HG03196 (cell line): Measurements from ENCODE around the gene RXYLT1.

Source experiments
- ATAC-seq: cut with Tn5 transposase; IDR thresholded peaks from one replicate; pipeline ENCODE4 v1.9.1; 2021; ENCODE audit not compliant: unreplicated experiment

RXYLT1 gene

GRCh38 chr12:63795944-63796343 is 16.2 kb downstream of the RXYLT1 start:
- ATAC-seq = no peak

DNA sequence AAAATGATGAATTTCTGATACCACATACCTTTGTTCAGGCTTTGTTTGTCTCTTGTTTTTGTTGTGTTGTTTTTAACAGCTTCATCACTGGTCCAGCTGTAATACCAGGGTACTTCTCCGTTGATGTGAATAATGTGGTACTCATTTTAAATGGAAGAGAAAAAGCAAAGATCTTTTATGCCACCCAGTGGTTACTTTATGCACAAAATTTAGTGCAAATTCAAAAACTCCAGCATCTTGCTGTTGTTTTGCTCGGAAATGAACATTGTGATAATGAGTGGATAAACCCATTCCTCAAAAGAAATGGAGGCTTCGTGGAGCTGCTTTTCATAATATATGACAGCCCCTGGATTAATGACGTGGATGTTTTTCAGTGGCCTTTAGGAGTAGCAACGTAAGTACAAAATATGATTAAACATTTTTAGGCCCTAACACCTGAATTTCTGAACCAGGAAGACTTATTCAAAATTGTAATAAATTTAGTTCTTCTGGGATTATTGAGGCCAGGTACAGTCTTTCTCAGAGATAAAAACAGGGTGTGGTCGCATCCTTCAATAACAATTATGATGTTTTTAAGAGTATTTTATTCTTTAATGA is 22.4 kb downstream of the RXYLT1 start:
- no peak for ATAC-seq

- ATAC-seq = no peak
Measured at GRCh38 chr12:63804746-63805145, 25.0 kb downstream of the RXYLT1 start.

GRCh38 chr12:63805704-63806672 is 26.3 kb downstream of the RXYLT1 start:
- no peak for ATAC-seq

DNA sequence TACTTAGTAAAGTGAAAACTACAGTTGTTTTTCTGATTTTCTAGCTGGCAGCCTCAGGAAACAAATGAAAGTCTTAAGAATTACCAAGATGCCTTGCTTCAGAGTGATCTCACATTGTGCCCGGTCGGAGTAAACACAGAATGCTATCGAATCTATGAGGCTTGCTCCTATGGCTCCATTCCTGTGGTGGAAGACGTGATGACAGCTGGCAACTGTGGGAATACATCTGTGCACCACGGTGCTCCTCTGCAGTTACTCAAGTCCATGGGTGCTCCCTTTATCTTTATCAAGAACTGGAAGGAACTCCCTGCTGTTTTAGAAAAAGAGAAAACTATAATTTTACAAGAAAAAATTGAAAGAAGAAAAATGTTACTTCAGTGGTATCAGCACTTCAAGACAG is 28.9 kb downstream of the RXYLT1 start:
- ATAC-seq = no peak

DNA sequence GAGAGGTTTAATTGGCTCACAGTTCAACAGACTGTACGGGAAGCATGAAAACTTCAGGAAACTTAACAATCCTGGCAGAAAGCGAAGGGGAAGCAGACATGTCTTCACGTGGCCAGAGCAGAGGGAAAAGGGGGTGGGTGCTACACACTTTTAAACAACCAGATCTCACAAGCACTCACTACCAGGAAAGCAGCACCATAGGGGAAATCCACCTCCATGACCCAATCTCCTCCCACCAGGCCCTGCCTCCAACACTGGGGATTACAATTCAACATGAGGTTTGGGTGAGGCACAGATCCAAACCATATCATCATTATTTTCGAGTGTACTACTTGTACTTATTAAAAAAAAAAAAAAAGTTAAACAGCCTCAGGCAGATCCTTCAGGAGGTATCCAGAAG is 29.9 kb downstream of the RXYLT1 start:
- ATAC-seq = no peak

- ATAC-seq = no peak
Measured at GRCh38 chr12:63811334-63811733, 31.6 kb downstream of the RXYLT1 start.

DNA sequence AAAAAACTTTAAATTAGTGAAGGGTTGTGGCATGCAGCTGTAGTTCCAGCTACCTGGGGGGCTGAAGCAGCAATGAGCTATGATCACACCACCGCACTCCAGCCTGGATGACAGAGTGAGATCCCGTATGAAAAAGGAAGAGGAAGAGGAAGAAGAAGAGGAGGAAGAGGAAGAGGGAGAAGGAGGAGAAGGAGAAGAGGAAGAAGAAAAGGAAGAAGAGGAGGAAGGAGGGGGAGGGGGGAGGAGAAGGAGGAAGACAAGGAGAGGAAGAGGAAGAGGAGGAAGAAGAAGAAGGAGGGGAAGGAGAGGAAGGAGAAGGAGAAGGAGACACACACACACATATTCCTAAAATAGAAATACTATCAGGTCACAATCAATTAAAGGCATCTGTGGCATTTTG is 32.0 kb downstream of the RXYLT1 start:
- ATAC-seq = no peak

- ATAC-seq = no peak
Measured at GRCh38 chr12:63814146-63814772, 34.5 kb downstream of the RXYLT1 start.

DNA sequence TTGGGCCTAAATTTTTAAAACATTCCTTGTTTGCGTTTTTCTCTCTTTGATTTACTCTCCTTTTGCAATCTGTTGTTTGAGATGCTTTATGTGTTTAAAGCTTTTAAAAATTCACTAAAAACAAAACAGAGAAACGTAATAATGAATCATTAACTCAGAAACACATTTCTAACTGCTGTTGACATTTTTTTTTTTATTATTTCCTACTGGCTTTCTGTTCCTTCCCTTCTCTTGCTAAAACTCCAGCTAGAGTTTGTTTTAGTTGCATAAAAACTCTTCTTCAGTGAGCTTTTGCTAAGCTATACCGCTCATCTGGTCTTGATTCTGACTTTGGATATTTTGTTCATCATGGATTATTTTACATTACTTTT is 35.8 kb downstream of the RXYLT1 start:
- ATAC-seq = no peak

- peak; percentile 50 for ATAC-seq
Measured at GRCh38 chr12:63816031-63816430, 36.3 kb downstream of the RXYLT1 start.

DNA sequence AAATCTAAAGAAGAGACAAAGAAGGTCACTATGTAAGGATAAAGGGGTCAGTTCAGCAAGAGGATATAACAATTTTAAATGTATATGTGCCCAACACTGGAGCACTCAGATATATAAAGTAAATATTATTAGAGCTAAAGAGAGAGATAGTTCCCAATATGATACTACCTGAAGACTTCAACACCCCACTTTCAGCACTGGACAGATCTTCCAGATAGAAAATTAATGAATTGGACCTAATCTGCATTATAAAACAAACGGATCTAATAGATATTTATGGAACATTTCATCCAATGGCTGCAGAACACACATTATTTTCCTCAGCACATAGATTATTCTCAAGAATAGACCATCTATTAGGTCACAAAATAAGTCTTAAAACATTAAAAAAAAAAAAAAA is 40.7 kb downstream of the RXYLT1 start:
- ATAC-seq = no peak

GRCh38 chr12:63821781-63822251 is 42.1 kb downstream of the RXYLT1 start:
- ATAC-seq = no peak

- no peak for ATAC-seq
Measured at GRCh38 chr12:63822352-63822751, 42.6 kb downstream of the RXYLT1 start.

DNA sequence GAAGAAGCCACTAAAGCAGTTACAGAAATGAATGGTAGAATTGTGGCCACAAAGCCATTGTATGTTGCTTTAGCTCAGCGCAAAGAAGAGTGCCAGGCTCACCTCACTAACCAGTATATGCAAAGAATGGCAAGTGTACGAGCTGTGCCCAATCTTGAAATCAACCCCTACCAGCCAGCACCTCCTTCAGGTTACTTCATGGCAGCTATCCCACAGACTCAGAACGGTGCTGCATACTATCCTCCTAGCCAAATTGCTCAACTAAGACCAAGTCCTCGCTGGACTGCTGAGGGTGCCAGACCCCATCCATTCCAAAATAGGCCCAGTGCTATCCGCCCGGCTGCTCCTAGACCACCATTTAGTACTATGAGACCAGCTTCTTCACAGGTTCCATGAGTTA is 43.3 kb downstream of the RXYLT1 start:
- ATAC-seq = no peak

GRCh38 chr12:63826006-63826585 is 46.4 kb downstream of the RXYLT1 start:
- peak; percentile 81 for ATAC-seq

DNA sequence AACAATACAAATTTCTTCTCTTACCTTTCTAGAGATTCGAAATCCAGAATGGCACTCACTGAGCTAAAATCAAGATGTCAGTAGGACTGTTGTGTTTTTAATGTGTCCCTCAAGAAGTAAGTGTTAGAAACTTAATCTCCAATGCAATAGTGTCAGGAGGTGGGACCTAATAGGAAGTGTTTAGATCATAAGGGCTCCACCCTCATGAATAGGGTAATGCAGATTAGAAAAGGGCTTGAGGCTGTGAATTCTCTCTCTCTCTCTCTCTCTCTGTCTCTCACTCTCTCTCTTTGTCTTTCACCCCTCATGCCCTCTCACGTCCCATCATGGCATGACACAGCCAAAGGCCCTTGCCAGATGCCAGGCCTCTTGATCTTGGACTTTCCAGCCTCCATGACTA is 49.2 kb downstream of the RXYLT1 start:
- no peak for ATAC-seq

DNA sequence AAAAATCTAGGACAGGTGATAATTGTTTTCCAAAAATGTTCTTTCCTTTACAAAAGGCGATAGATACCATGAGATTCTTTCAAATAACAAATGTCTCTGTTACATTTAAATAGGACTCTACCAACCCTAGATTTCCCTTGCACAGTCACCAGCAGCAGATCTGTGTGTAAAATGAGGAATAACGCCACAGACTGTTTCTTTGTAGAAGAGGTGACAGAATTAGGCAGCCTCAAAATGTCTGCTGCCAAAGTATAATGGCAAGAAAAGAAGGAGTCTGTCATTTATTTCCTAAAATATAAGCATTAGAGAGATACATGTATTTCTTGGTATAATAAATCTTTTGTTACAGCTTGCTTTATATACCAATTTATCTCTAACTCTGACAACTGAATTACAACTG is 56.3 kb downstream of the RXYLT1 start:
- no peak for ATAC-seq

- ATAC-seq = no peak
Measured at GRCh38 chr12:63836936-63837335, 57.2 kb downstream of the RXYLT1 start.

DNA sequence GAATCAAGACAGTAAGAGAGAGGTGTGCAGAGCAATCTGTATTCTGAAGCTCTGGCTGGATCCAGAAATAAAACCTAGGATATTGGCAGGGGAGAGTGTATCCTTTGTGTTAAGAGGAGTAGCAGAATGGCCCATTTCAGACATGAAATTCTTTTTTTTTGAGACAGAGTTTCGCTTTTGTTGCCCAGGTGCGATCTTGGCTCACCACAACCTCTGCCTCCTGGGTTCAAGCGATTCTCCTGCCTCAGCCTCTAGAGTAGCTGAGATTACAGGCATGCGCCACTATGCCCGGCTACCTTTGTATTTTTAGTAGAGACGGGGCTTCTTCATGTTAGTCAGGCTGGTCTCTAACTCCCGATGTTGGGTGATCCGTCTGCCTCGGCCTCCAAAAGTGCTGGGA is 58.7 kb downstream of the RXYLT1 start:
- ATAC-seq = no peak

DNA sequence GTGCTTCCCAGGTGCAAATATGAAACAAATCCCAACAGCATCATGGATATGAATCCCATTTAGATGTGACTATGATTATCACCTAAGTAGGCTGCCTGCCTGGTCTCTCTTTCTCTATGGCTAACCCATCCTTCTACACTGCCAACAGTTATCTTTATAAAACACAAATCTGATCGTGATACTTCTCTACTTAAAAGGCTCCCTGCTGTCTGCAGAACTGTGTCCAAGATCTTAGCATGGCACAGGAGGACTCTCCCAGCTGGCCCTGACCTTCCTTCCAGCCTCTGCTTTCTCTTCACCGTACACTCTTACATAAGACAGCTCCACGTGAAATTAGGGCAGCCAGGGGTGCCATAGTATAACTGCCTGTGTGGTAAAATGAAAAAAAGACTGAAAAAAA is 61.3 kb downstream of the RXYLT1 start:
- no peak for ATAC-seq

DNA sequence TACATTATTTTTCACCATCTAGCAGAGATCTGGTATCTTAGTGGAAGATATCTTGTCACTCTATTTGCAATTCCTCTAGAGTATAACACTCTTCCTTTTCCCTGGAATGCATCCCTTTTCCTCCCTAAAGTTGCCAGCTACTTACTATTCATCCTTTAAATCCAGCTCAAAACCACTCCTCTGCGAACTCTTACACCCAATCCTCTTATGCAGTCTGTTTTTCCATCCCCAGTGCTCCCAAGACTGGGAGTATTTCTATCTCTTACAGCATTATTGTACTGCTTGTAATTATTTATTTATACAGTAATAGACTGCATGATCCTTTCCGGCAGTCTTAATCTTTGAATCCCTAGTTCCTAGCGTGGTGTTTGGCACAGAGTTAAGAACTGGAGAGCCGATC is 61.9 kb downstream of the RXYLT1 start:
- ATAC-seq = no peak
